Activated naive CD8-positive, alpha-beta T cell treated with anti-CD3 and anti-CD28 coated beads for 36 hours (primary cell): Measurements from ENCODE around the gene C9orf85. TPM values are rescaled to one million over a fixed set of nuclear protein-coding genes. Genes with fewer than 3 reads are reported as not detected.
"Not testable (repeated sequence)": the region's sequence is repeated elsewhere in the genome, so short reads cannot be mapped to it uniquely, and the experiment has no call there.

Experiments used
- DNase-seq: peaks from one replicate; pipeline ENCODE4 v3.0.0; 2021
- H3K27ac Mint-ChIP-seq: one replicate; pipeline ENCODE4 v1.8.0; 2022; ENCODE audit warnings: mild to moderate bottlenecking, moderate library complexity, mixed read lengths
- H3K27me3 Mint-ChIP-seq: one replicate; pipeline ENCODE4 v1.8.0; 2022; ENCODE audit warnings: mild to moderate bottlenecking, mixed read lengths
- H3K36me3 Mint-ChIP-seq: one replicate; pipeline ENCODE4 v1.8.0; 2021; ENCODE audit warnings: mild to moderate bottlenecking, mixed read lengths
- H3K4me1 Mint-ChIP-seq: one replicate; pipeline ENCODE4 v1.8.0; 2021; ENCODE audit warnings: mixed read lengths
- H3K4me3 Mint-ChIP-seq: one replicate; pipeline ENCODE4 v1.8.0; 2022; ENCODE audit warnings: mild to moderate bottlenecking, moderate library complexity, mixed read lengths
- H3K9me3 Mint-ChIP-seq: one replicate; pipeline ENCODE4 v1.8.0; 2022; ENCODE audit warnings: mixed read lengths
- total RNA-seq, 2 experiments: library from RNA; stranded (reverse); gene quantifications; one replicate each; pipeline ENCODE4 v1.2.3, GENCODE V29; 2021

Gene C9orf85
- total RNA-seq, 2 experiments from 2014 or later, result 13.1 to 13.2 TPM

- DNase-seq, result no peak
- H3K27ac Mint-ChIP-seq, result no peak overlapping the region
- H3K27me3 Mint-ChIP-seq, result no peaks in the 10 kb centered on the region
- no peaks in the 10 kb centered on the region for H3K9me3 Mint-ChIP-seq
- H3K4me3 Mint-ChIP-seq, result no peak overlapping the region
- peaks cover 8% of the 10 kb centered on the region for H3K36me3 Mint-ChIP-seq
- peaks cover 14% of the 10 kb centered on the region for H3K4me1 Mint-ChIP-seq
Measured at GRCh38 chr9:71944754-71945375, 33.4 kb downstream of the C9orf85 start.

- not testable (repeated sequence) for H3K9me3 Mint-ChIP-seq, H3K4me3 Mint-ChIP-seq, DNase-seq, H3K27ac Mint-ChIP-seq, H3K4me1 Mint-ChIP-seq, H3K27me3 Mint-ChIP-seq
- H3K36me3 Mint-ChIP-seq, result peaks cover 16% of the 10 kb centered on the region
Measured at GRCh38 chr9:71954652-71955051, 43.2 kb downstream of the C9orf85 start.

- no peaks in the 10 kb centered on the region for H3K27me3 Mint-ChIP-seq
- no peak for DNase-seq
Measured at GRCh38 chr9:71955300-71955915, 44.0 kb downstream of the C9orf85 start.

GRCh38 chr9:71962328-71962727 lies 50.9 kb downstream of the C9orf85 start:
- Mint-ChIP-seq H3K27ac (no peak overlapping the region), H3K4me3 (no peak overlapping the region), H3K9me3 (peaks cover 4% of the 10 kb centered on the region), H3K27me3 (no peaks in the 10 kb centered on the region), H3K36me3 (peaks cover 42% of the 10 kb centered on the region), H3K4me1 (no peaks in the 10 kb centered on the region)
- no peak for DNase-seq

More at GRCh38 chr9:71955300-71955915, 44.0 kb downstream of the C9orf85 start:
- Mint-ChIP-seq H3K9me3 (no peaks in the 10 kb centered on the region), H3K4me3 (no peak overlapping the region), H3K27ac (no peak overlapping the region), H3K4me1 (peaks cover 3% of the 10 kb centered on the region), H3K36me3 (peaks cover 21% of the 10 kb centered on the region)

- not testable (repeated sequence) for H3K27me3 Mint-ChIP-seq
Measured at GRCh38 chr9:71963471-71963996, 52.1 kb downstream of the C9orf85 start.

GRCh38 chr9:71965403-71965802 lies 54.0 kb downstream of the C9orf85 start:
- Mint-ChIP-seq H3K9me3 (peaks cover 16% of the 10 kb centered on the region), H3K36me3 (peaks cover 53% of the 10 kb centered on the region), H3K27ac (no peak overlapping the region), H3K4me3 (no peak overlapping the region), H3K4me1 (no peaks in the 10 kb centered on the region), H3K27me3 (no peaks in the 10 kb centered on the region)
- DNase-seq, result no peak

More at GRCh38 chr9:71963471-71963996, 52.1 kb downstream of the C9orf85 start:
- not testable (repeated sequence) for H3K4me1 Mint-ChIP-seq, H3K4me3 Mint-ChIP-seq, DNase-seq, H3K27ac Mint-ChIP-seq
- peaks cover 12% of the 10 kb centered on the region for H3K9me3 Mint-ChIP-seq
- peaks cover 50% of the 10 kb centered on the region for H3K36me3 Mint-ChIP-seq

- Mint-ChIP-seq H3K4me3 (no peak overlapping the region), H3K36me3 (peaks cover 54% of the 10 kb centered on the region)
Measured at GRCh38 chr9:71966601-71967000, 55.2 kb downstream of the C9orf85 start.

GRCh38 chr9:71968541-71969090 lies 57.2 kb downstream of the C9orf85 start:
- Mint-ChIP-seq H3K27me3 (no peaks in the 10 kb centered on the region), H3K4me3 (no peak overlapping the region), H3K4me1 (no peaks in the 10 kb centered on the region), H3K36me3 (peaks cover 46% of the 10 kb centered on the region), H3K9me3 (peaks cover 16% of the 10 kb centered on the region), H3K27ac (no peak overlapping the region)
- DNase-seq, result no peak

More at GRCh38 chr9:71966601-71967000, 55.2 kb downstream of the C9orf85 start:
- H3K4me1 Mint-ChIP-seq, result no peaks in the 10 kb centered on the region
- no peaks in the 10 kb centered on the region for H3K27me3 Mint-ChIP-seq
- no peak for DNase-seq
- H3K27ac Mint-ChIP-seq, result no peak overlapping the region
- H3K9me3 Mint-ChIP-seq, result peaks cover 16% of the 10 kb centered on the region

- H3K27ac Mint-ChIP-seq, result no peak overlapping the region
- H3K4me3 Mint-ChIP-seq, result no peak overlapping the region
- no peaks in the 10 kb centered on the region for H3K4me1 Mint-ChIP-seq
- no peak for DNase-seq
- H3K27me3 Mint-ChIP-seq, result no peaks in the 10 kb centered on the region
- H3K36me3 Mint-ChIP-seq, result peaks cover 8% of the 10 kb centered on the region
- no peaks in the 10 kb centered on the region for H3K9me3 Mint-ChIP-seq
Measured at GRCh38 chr9:71975833-71976232, 64.4 kb downstream of the C9orf85 start.

GRCh38 chr9:71977003-71977402 lies 65.6 kb downstream of the C9orf85 start:
- H3K27ac Mint-ChIP-seq, result no peak overlapping the region
- no peaks in the 10 kb centered on the region for H3K4me1 Mint-ChIP-seq
- H3K27me3 Mint-ChIP-seq, result no peaks in the 10 kb centered on the region
- no peak for DNase-seq
- no peaks in the 10 kb centered on the region for H3K9me3 Mint-ChIP-seq
- no peak overlapping the region for H3K4me3 Mint-ChIP-seq
- peaks cover 8% of the 10 kb centered on the region for H3K36me3 Mint-ChIP-seq

GRCh38 chr9:71980266-71981190 lies 69.1 kb downstream of the C9orf85 start:
- Mint-ChIP-seq H3K9me3 (no peaks in the 10 kb centered on the region), H3K36me3 (no peaks in the 10 kb centered on the region), H3K4me3 (no peak overlapping the region), H3K27ac (no peak overlapping the region), H3K4me1 (no peaks in the 10 kb centered on the region), H3K27me3 (no peaks in the 10 kb centered on the region)
- no peak for DNase-seq

- no peak for DNase-seq
- Mint-ChIP-seq H3K27ac (no peak overlapping the region), H3K4me1 (no peaks in the 10 kb centered on the region), H3K4me3 (no peak overlapping the region), H3K27me3 (no peaks in the 10 kb centered on the region), H3K36me3 (no peaks in the 10 kb centered on the region), H3K9me3 (no peaks in the 10 kb centered on the region)
Measured at GRCh38 chr9:71981944-71982343, 70.5 kb downstream of the C9orf85 start.

GRCh38 chr9:71984403-71984802 lies 73.0 kb downstream of the C9orf85 start:
- Mint-ChIP-seq H3K36me3 (no peaks in the 10 kb centered on the region), H3K27me3 (no peaks in the 10 kb centered on the region), H3K4me1 (no peaks in the 10 kb centered on the region), H3K27ac (no peak overlapping the region), H3K9me3 (no peaks in the 10 kb centered on the region), H3K4me3 (no peak overlapping the region)
- DNase-seq, result no peak

GRCh38 chr9:71984831-71985281 lies 73.4 kb downstream of the C9orf85 start:
- H3K36me3 Mint-ChIP-seq, result no peaks in the 10 kb centered on the region
- no peaks in the 10 kb centered on the region for H3K27me3 Mint-ChIP-seq
- H3K4me3 Mint-ChIP-seq, result no peak overlapping the region
- H3K27ac Mint-ChIP-seq, result no peak overlapping the region
- no peaks in the 10 kb centered on the region for H3K9me3 Mint-ChIP-seq
- DNase-seq, result no peak
- no peaks in the 10 kb centered on the region for H3K4me1 Mint-ChIP-seq
